Activated B cell treated with CpG ODN at 0.5 μM for 24 hours (primary cell): ENCODE results near the gene SMIM44. TPM values are rescaled to one million over a fixed set of nuclear protein-coding genes. Genes with fewer than 3 reads are reported as not detected.

ENCODE experiments used
- ATAC-seq: fragments of 200-7000 bp; cut with Tn5 transposase; one replicate; pipeline ENCODE4 v1.10.0; 2021; ENCODE audit warnings: low read depth, mild to moderate bottlenecking, moderate library complexity
- CTCF ChIA-PET: fragments of 350-600 bp; sonication (Branson Sonifier 250); formaldehyde crosslinking; loops from one replicate; lab custom pipeline; 2021; ENCODE audit warnings: antibody characterized with exemption; lab: Charles Lee
- POLR2A ChIA-PET: fragments of 350-600 bp; sonication (Branson Sonifier 250); formaldehyde crosslinking; loops from one replicate; lab custom pipeline; 2021; ENCODE audit warnings: antibody characterized with exemption; lab: Charles Lee
- DNase-seq: peaks from one replicate; pipeline ENCODE4 v3.0.0; 2022
- H3K27ac Mint-ChIP-seq: one replicate; pipeline ENCODE4 v1.8.0; 2020; ENCODE audit warnings: mixed read lengths
- H3K27me3 Mint-ChIP-seq: one replicate; pipeline ENCODE4 v1.8.0; 2021; ENCODE audit warnings: mixed read lengths
- H3K36me3 Mint-ChIP-seq: one replicate; pipeline ENCODE4 v1.8.0; 2021; ENCODE audit warnings: low read depth, mixed read lengths
- H3K4me1 Mint-ChIP-seq: one replicate; pipeline ENCODE4 v1.8.0; 2021; ENCODE audit warnings: mixed read lengths
- H3K4me3 Mint-ChIP-seq: one replicate; pipeline ENCODE4 v1.8.0; 2020; ENCODE audit warnings: mild to moderate bottlenecking, mixed read lengths
- H3K9me3 Mint-ChIP-seq: one replicate; pipeline ENCODE4 v1.8.0; 2020; ENCODE audit warnings: mixed read lengths
- CTCF ChIP-seq: fragments of 200-600 bp; IDR thresholded peaks from one replicate; pipeline ENCODE4 v1.8.0; 2022; ENCODE audit warnings: antibody characterized with exemption, mild to moderate bottlenecking
- intact Hi-C: fragments of 100-400 bp; cut with micrococcal nuclease; formaldehyde crosslinking; loops from one replicate; pipeline ENCODE4 v1.15.1; 2024
- total RNA-seq: library from RNA; stranded (reverse); gene quantifications from 2 replicates; pipeline ENCODE4 v1.2.3, GENCODE V29; 2022

SMIM44 gene
- total RNA-seq, 1 donor from 2014 or later = not detected

- H3K36me3 Mint-ChIP-seq = no peaks in the 10 kb centered on the region
- intact Hi-C loops = no loop called here
- H3K9me3 Mint-ChIP-seq = no peaks in the 10 kb centered on the region
- H3K27me3 Mint-ChIP-seq = no peaks in the 10 kb centered on the region
- H3K27ac Mint-ChIP-seq = no peak overlapping the region
- ChIA-PET CTCF (no interaction called here), POLR2A (no interaction called here)
- ATAC-seq = no peak
- H3K4me1 Mint-ChIP-seq = peaks cover 16% of the 10 kb centered on the region
- DNase-seq = no peak
- no peak for TF ChIP-seq CTCF
- no peak overlapping the region for H3K4me3 Mint-ChIP-seq
These were observed 6.4 kb downstream of the SMIM44 start for GRCh38 chr19:3476830-3477229.

- intact Hi-C loops = no loop called here
- Mint-ChIP-seq H3K4me1 (peaks cover 14% of the 10 kb centered on the region), H3K27me3 (no peaks in the 10 kb centered on the region), H3K9me3 (no peaks in the 10 kb centered on the region), H3K36me3 (no peaks in the 10 kb centered on the region), H3K4me3 (no peak overlapping the region), H3K27ac (no peak overlapping the region)
- DNase-seq (no peak), ATAC-seq (no peak)
- ChIA-PET CTCF (interaction anchor here (1.0 kb wide), 1 partner anchor 149 kb away, joined by 3 read pairs; no protein-coding TSS in a partner anchor), POLR2A (no interaction called here)
- TF ChIP-seq CTCF = no peak
These were observed 7.8 kb downstream of the SMIM44 start for GRCh38 chr19:3475449-3475848.

GRCh38 chr19:3474614-3475013 lies 8.6 kb downstream of the SMIM44 start:
- H3K4me1 Mint-ChIP-seq = peaks cover 14% of the 10 kb centered on the region

GRCh38 chr19:3474010-3474409 lies 9.2 kb downstream of the SMIM44 start:
- Mint-ChIP-seq H3K36me3 (no peaks in the 10 kb centered on the region), H3K9me3 (no peaks in the 10 kb centered on the region), H3K4me1 (peaks cover 11% of the 10 kb centered on the region), H3K27me3 (no peaks in the 10 kb centered on the region), H3K27ac (no peak overlapping the region), H3K4me3 (no peak overlapping the region)
- ChIA-PET CTCF (interaction anchor here (2.0 kb wide), 1 partner anchor 169 kb away, joined by 8 read pairs; no protein-coding TSS in a partner anchor), POLR2A (no interaction called here)
- DNase-seq (no peak), ATAC-seq (no peak)
- TF ChIP-seq CTCF = no peak
- intact Hi-C loops = no loop called here

More at GRCh38 chr19:3474614-3475013, 8.6 kb downstream of the SMIM44 start:
- no peak overlapping the region for H3K27ac Mint-ChIP-seq
- POLR2A ChIA-PET = no interaction called here
- no peak for TF ChIP-seq CTCF
- no peak for ATAC-seq
- no peaks in the 10 kb centered on the region for H3K27me3 Mint-ChIP-seq
- H3K9me3 Mint-ChIP-seq = no peaks in the 10 kb centered on the region
- CTCF ChIA-PET = no interaction called here
- intact Hi-C loops = no loop called here
- no peaks in the 10 kb centered on the region for H3K36me3 Mint-ChIP-seq
- no peak overlapping the region for H3K4me3 Mint-ChIP-seq
- DNase-seq = no peak

GRCh38 chr19:3471954-3472655 lies 11.1 kb downstream of the SMIM44 start:
- no peak for DNase-seq
- ChIA-PET CTCF (interaction anchor here (0.6 to 2.0 kb wide), 9 partner anchors 11 to 167 kb away, joined by 3 to 8 read pairs (median 4); partner anchors contain the start of gene SMIM44), POLR2A (interaction anchor here (0.6 kb wide), 1 partner anchor 43 kb away, joined by 3 read pairs; no protein-coding TSS in a partner anchor)
- no peaks in the 10 kb centered on the region for H3K36me3 Mint-ChIP-seq
- H3K27me3 Mint-ChIP-seq = no peaks in the 10 kb centered on the region
- no peak for ATAC-seq
- H3K4me3 Mint-ChIP-seq = no peak overlapping the region
- H3K27ac Mint-ChIP-seq = no peak overlapping the region
- peaks cover 2% of the 10 kb centered on the region for H3K9me3 Mint-ChIP-seq
- TF ChIP-seq CTCF = no peak
- intact Hi-C loops = no loop called here
- H3K4me1 Mint-ChIP-seq = no peaks in the 10 kb centered on the region
